Panc1 (cell line): Measurements from ENCODE around the gene IFNA1. TPM values are rescaled to one million over a fixed set of nuclear protein-coding genes. Genes with fewer than 3 reads are reported as not detected.
"Not testable (repeated sequence)": the region's sequence is repeated elsewhere in the genome, so short reads cannot be mapped to it uniquely, and the experiment has no call there.

Source experiments
- ATAC-seq: fragments of 200-7000 bp; cut with Tn5 transposase; 2 replicates; pipeline ENCODE4 v1.9.1; 2020; ENCODE audit warnings: mild to moderate bottlenecking, moderate library complexity
- BruUV-seq: library from RNA; stranded (reverse); fragments of 400-500 nt; replicated peaks from 2 replicates; lab custom pipeline; 2021; lab: Mats Ljungman, UMichigan
- CTCF ChIA-PET: fragments of 300-600 bp; sonication (Branson Sonifier 250); formaldehyde crosslinking; loops from one replicate; lab custom pipeline; 2022; ENCODE audit warnings: antibody characterized with exemption; lab: Charles Lee
- POLR2A ChIA-PET: fragments of 300-600 bp; sonication (Branson Sonifier 250); formaldehyde crosslinking; loops from one replicate; lab custom pipeline; 2022; ENCODE audit warnings: antibody characterized with exemption; lab: Charles Lee
- DNase-seq: peaks from one replicate; pipeline ENCODE4 v3.0.0-alpha.2; 2010; ENCODE audit warnings: low read depth, low spot score
- H3K27ac ChIP-seq: 2 replicates; pipeline ENCODE4 v1.5.1; 2011; ENCODE audit warnings: mild to moderate bottlenecking, low read length, inconsistent platforms
- H3K27me3 ChIP-seq: fragments of 200-500 bp; sonication (Bioruptor generic); 2 replicates; pipeline ENCODE4 v1.6.0; 2014; ENCODE audit warnings: low read length, inconsistent platforms; ENCODE audit not compliant: control insufficient read depth, insufficient read depth
- H3K36me3 ChIP-seq: fragments of 200-500 bp; sonication (Bioruptor generic); 2 replicates; pipeline ENCODE4 v1.5.1; 2014; ENCODE audit warnings: inconsistent platforms, mild to moderate bottlenecking, low read length, moderate library complexity; ENCODE audit not compliant: control insufficient read depth, insufficient read depth
- H3K4me1 ChIP-seq: 2 replicates; pipeline ENCODE4 v1.5.1; 2011; ENCODE audit warnings: inconsistent platforms, mild to moderate bottlenecking, low read length, moderate library complexity; ENCODE audit not compliant: control insufficient read depth, insufficient read depth
- H3K4me3 ChIP-seq, 2 experiments: 2 replicates each; pipeline ENCODE4 v1.5.1; 2011 to 2012; ENCODE audit warnings: low read depth in 2 of 2, low read length in 2 of 2, mild to moderate bottlenecking in 2 of 2, inconsistent platforms in 1 of 2, moderate library complexity in 1 of 2
- H3K9me3 ChIP-seq: fragments of 200-500 bp; sonication (Bioruptor generic); 2 replicates; pipeline ENCODE4 v1.5.1; 2014; ENCODE audit warnings: low read depth, mild to moderate bottlenecking, inconsistent platforms, low read length, moderate library complexity; ENCODE audit not compliant: control insufficient read depth, insufficient read depth
- POLR2AphosphoS5 ChIP-seq: IDR thresholded peaks from 2 replicates; pipeline ENCODE4 v1.6.1; 2012; ENCODE audit warnings: mild to moderate bottlenecking, low read depth, low read length, moderate library complexity
- SIN3A ChIP-seq: IDR thresholded peaks from 2 replicates; pipeline ENCODE4 v1.6.1; 2012; ENCODE audit warnings: low read depth, mild to moderate bottlenecking, low read length, moderate library complexity, borderline replicate concordance; ENCODE audit not compliant: insufficient read depth
- TCF7L2 ChIP-seq: IDR thresholded peaks from 2 replicates; pipeline ENCODE4 v1.6.1; 2011; ENCODE audit warnings: mild to moderate bottlenecking, low read depth, low read length, inconsistent platforms
- in situ Hi-C: cut with HindIII; loops from 2 replicates; pipeline ENCODE4 v1.10.0; 2016; ENCODE audit warnings: low sequenced_read_pairs, low pct_unique_long_range_greater_than_20kb
- intact Hi-C: fragments of 100-400 bp; cut with micrococcal nuclease; formaldehyde crosslinking; loops from one replicate; pipeline ENCODE4 v1.10.0; 2022; ENCODE audit not compliant: unreplicated experiment
- total RNA-seq: library from RNA; stranded (reverse); gene quantifications from one replicate; pipeline ENCODE4 v1.2.1, GENCODE V29; 2021; ENCODE audit not compliant: unreplicated experiment
- TF ChIP-seq, protein P1 (sequence below): fragments of 450-650 bp; IDR thresholded peaks from 2 replicates; pipeline ENCODE4 v1.5.1; 2017; ENCODE audit warnings: mild to moderate bottlenecking
- TF ChIP-seq, protein P2 (sequence below), 2 experiments: IDR thresholded peaks; 2 replicates each; pipeline ENCODE4 v1.6.1; 2011 to 2012; ENCODE audit warnings: low read depth in 2 of 2, control low read depth in 1 of 2, low read length in 1 of 2, mild to moderate bottlenecking in 1 of 2, moderate library complexity in 1 of 2; ENCODE audit not compliant: insufficient read depth in 1 of 2

The IFNA1 gene
- total RNA-seq, 1 experiment from 2014 or later, result not detected

DNA sequence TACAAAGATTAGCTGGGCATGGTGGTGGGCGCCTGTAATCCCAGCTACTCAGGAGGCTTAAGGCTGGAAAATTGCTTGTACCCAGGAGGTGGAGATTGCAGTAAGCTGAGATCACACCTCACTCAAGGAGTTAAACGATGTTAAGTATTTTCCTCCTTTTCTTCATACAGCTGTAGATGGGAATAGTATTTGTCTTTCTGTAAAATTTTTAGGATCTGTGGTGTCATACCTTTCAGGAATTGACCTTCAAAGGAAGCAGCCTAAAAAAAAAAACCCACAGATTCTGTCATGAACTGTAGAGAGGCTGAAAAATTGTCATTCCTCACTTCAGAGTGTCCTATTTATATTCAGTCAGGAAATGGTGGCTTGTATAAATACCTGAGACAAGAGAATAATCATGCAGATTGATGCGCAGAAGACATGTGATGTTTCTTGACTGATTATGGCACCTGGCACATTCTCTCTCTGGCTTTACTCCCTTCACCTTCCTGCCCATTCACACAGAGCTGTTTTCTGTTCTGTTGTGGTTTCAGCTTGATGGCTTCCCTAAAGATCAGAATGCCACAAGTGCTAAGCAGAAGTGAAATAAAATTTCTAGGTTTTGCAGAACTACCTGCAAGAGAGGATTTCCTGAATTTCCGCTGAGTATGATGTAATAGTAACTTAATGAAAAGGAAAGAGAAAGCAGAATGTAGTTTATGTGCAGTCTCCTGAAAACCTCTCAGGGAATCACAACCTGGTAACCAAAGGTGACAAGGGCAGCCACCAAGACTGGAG, 3.8 kb downstream of the IFNA1 start:
- in situ Hi-C loops, result no loop called here
- POLR2A ChIA-PET, result no interaction called here
- H3K27ac ChIP-seq, result no peak overlapping the region
- TF ChIP-seq POLR2AphosphoS5 (no peak), TCF7L2 (no peak), SIN3A (no peak)
- TF ChIP-seq, protein P1, sequence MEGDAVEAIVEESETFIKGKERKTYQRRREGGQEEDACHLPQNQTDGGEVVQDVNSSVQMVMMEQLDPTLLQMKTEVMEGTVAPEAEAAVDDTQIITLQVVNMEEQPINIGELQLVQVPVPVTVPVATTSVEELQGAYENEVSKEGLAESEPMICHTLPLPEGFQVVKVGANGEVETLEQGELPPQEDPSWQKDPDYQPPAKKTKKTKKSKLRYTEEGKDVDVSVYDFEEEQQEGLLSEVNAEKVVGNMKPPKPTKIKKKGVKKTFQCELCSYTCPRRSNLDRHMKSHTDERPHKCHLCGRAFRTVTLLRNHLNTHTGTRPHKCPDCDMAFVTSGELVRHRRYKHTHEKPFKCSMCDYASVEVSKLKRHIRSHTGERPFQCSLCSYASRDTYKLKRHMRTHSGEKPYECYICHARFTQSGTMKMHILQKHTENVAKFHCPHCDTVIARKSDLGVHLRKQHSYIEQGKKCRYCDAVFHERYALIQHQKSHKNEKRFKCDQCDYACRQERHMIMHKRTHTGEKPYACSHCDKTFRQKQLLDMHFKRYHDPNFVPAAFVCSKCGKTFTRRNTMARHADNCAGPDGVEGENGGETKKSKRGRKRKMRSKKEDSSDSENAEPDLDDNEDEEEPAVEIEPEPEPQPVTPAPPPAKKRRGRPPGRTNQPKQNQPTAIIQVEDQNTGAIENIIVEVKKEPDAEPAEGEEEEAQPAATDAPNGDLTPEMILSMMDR, result no peak
- TF ChIP-seq, protein P2, sequence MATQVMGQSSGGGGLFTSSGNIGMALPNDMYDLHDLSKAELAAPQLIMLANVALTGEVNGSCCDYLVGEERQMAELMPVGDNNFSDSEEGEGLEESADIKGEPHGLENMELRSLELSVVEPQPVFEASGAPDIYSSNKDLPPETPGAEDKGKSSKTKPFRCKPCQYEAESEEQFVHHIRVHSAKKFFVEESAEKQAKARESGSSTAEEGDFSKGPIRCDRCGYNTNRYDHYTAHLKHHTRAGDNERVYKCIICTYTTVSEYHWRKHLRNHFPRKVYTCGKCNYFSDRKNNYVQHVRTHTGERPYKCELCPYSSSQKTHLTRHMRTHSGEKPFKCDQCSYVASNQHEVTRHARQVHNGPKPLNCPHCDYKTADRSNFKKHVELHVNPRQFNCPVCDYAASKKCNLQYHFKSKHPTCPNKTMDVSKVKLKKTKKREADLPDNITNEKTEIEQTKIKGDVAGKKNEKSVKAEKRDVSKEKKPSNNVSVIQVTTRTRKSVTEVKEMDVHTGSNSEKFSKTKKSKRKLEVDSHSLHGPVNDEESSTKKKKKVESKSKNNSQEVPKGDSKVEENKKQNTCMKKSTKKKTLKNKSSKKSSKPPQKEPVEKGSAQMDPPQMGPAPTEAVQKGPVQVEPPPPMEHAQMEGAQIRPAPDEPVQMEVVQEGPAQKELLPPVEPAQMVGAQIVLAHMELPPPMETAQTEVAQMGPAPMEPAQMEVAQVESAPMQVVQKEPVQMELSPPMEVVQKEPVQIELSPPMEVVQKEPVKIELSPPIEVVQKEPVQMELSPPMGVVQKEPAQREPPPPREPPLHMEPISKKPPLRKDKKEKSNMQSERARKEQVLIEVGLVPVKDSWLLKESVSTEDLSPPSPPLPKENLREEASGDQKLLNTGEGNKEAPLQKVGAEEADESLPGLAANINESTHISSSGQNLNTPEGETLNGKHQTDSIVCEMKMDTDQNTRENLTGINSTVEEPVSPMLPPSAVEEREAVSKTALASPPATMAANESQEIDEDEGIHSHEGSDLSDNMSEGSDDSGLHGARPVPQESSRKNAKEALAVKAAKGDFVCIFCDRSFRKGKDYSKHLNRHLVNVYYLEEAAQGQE (IDR thresholded peaks at IDR 0.05; ENCODE audit: insufficient read depth in 1 of 2, low read depth in 2 of 2, low read length in 1 of 2), result no peak
- H3K27me3 ChIP-seq, result no peaks in the 10 kb centered on the region
- DNase-seq (no peak), ATAC-seq (no peak)
- CTCF ChIA-PET, result no interaction called here
- H3K4me3 ChIP-seq, result no peak overlapping the region
- H3K36me3 ChIP-seq, result no peaks in the 10 kb centered on the region
- H3K9me3 ChIP-seq, result no peaks in the 10 kb centered on the region
- no TSS peak for BruUV-seq
- H3K4me1 ChIP-seq, result no peaks in the 10 kb centered on the region
- intact Hi-C loops, result no loop called here

DNA sequence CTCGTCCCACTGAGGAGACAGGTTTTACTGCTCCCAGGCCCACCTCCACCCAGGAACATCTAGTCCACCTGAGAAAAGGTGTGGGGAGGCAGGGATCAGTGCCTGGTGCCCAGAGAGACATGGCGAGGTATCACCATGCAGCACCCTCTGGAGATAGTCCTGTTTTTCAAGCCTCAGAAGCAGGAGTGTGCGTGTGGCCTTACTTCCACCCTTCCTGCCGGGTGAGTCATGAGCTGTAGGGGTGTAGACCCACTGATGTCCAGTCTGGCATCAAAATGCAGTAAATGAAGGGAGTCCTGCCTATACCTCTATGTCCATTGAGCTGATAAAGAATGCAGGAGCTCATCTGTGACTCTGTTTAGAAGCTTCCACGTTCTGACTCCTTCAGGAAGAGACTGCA, 9.1 kb downstream of the IFNA1 start:
- H3K9me3 ChIP-seq, H3K27me3 ChIP-seq, BruUV-seq, DNase-seq, H3K36me3 ChIP-seq, H3K4me3 ChIP-seq, H3K27ac ChIP-seq, intact Hi-C loops, H3K4me1 ChIP-seq, CTCF ChIA-PET, POLR2A ChIA-PET, in situ Hi-C loops, ATAC-seq: not testable (repeated sequence)

DNA sequence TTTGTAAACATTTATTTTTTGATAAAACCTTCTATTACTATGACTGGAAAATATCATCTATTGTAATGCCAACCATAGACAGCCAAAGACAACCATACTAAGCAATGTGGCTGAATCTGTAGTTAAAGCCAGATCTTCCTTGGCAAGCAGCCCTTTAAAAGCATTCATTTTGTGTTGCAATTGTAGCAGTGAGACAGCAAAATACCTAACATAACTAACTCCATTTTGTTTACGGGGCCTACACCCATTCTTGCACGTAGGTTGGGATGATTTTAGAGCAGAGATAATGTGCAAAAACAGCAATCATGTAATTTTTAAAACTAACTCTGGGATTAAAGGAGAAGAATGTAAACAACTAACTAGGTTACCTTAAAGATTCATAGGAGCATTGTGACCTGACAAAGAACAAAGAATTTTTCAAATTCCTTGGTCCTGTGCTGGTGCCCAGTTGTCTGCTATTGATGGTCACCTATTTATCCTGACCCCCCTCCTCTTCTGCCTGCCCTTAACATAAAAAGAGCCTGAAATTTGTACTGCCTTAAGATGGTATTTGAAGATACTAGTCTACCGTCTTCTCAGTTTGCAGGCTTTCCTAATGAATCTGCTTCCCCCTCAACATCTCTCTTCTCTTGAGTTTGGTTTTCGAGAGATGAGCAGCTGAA, 10.6 kb downstream of the IFNA1 start:
- H3K4me1 ChIP-seq, result no peaks in the 10 kb centered on the region
- no peaks in the 10 kb centered on the region for H3K36me3 ChIP-seq
- H3K4me3 ChIP-seq, result no peak overlapping the region
- POLR2A ChIA-PET, result no interaction called here
- intact Hi-C loops (no loop called here), in situ Hi-C loops (no loop called here)
- H3K9me3 ChIP-seq, result no peaks in the 10 kb centered on the region
- H3K27ac ChIP-seq, result no peak overlapping the region
- BruUV-seq, result no TSS peak
- ATAC-seq (no peak), DNase-seq (no peak)
- no peaks in the 10 kb centered on the region for H3K27me3 ChIP-seq
- CTCF ChIA-PET, result no interaction called here
- TF ChIP-seq, protein P1, result no peak
- TF ChIP-seq TCF7L2, result no peak
- TF ChIP-seq POLR2AphosphoS5, result no peak
- no peak for TF ChIP-seq SIN3A
